Right ventricle myocardium inferior (tissue), 1 donor: ENCODE results near the gene PRIMA1. TPM values are rescaled to one million over a fixed set of nuclear protein-coding genes. Genes with fewer than 3 reads are reported as not detected.

ENCODE experiments used
- ATAC-seq: fragments of 200-7000 bp; cut with Tn5 transposase; one replicate; pipeline ENCODE4 v1.9.1; 2020; ENCODE audit warnings: mild to moderate bottlenecking, moderate library complexity
- DNase-seq: peaks from one replicate; pipeline ENCODE4 v3.0.0; 2021; ENCODE audit errors: missing footprints
- intact Hi-C: fragments of 100-400 bp; cut with DNase I; formaldehyde crosslinking; loops from one replicate; pipeline ENCODE4 v1.11.0; 2022
- total RNA-seq: library from RNA; stranded (reverse); fragmentation: NEBNext Ultra II Directional; extraction: Animal tissue kit (Norgen Biotek cat#: 25700); gene quantifications from one replicate; pipeline ENCODE4 v1.2.1, GENCODE V29; 2021
- donor health status: DM: no; HTN: yes; CAD: no; lungs with severe emphysema.

PRIMA1 gene
- total RNA-seq, 1 donor from 2014 or later: 10.3 TPM

- DNase-seq: peak; percentile 66
- intact Hi-C loops: no loop called here
These were observed 16.0 kb downstream of the PRIMA1 start for GRCh38 chr14:93772263-93772662.

GRCh38 chr14:93765970-93766369 is 22.3 kb downstream of the PRIMA1 start:
- ATAC-seq (no peak), DNase-seq (no peak)
- intact Hi-C loops: no loop called here

More at GRCh38 chr14:93772263-93772662, 16.0 kb downstream of the PRIMA1 start:
- peak; percentile 61 for ATAC-seq

GRCh38 chr14:93765155-93765554 is 23.1 kb downstream of the PRIMA1 start:
- ATAC-seq: no peak
- peak; percentile 5 for DNase-seq
- intact Hi-C loops: no loop called here

- ATAC-seq: peak; percentile 62
- intact Hi-C loops: no loop called here
- peak; percentile 58 for DNase-seq
These were observed 24.1 kb downstream of the PRIMA1 start for GRCh38 chr14:93764211-93764659.

GRCh38 chr14:93759719-93760307 is 28.5 kb downstream of the PRIMA1 start:
- intact Hi-C loops: no loop called here
- peak; percentile 79 for ATAC-seq
- DNase-seq: peak; percentile 81

GRCh38 chr14:93757206-93757605 is 31.1 kb downstream of the PRIMA1 start:
- DNase-seq: peak; percentile 0
- no peak for ATAC-seq
- intact Hi-C loops: no loop called here

GRCh38 chr14:93753647-93754046 is 34.6 kb downstream of the PRIMA1 start:
- DNase-seq: peak; percentile 63
- intact Hi-C loops: no loop called here
- no peak for ATAC-seq

- DNase-seq (peak; percentile 77), ATAC-seq (peak; percentile 73)
- intact Hi-C loops: no loop called here
These were observed 35.2 kb downstream of the PRIMA1 start for GRCh38 chr14:93752980-93753561.

- DNase-seq: peak; percentile 62
- ATAC-seq: no peak
- intact Hi-C loops: no loop called here
These were observed 36.2 kb downstream of the PRIMA1 start for GRCh38 chr14:93751946-93752655.

- ATAC-seq (no peak), DNase-seq (peak; percentile 48)
- intact Hi-C loops: no loop called here
These were observed 39.2 kb downstream of the PRIMA1 start for GRCh38 chr14:93749076-93749420.

- intact Hi-C loops: no loop called here
- peak; percentile 70 for DNase-seq
- ATAC-seq: peak; percentile 75
These were observed 39.8 kb downstream of the PRIMA1 start for GRCh38 chr14:93748208-93749075.

- ATAC-seq: no peak
- intact Hi-C loops: no loop called here
- no peak for DNase-seq
These were observed 40.7 kb downstream of the PRIMA1 start for GRCh38 chr14:93747560-93747959.

- intact Hi-C loops: no loop called here
- peak; percentile 26 for DNase-seq
- ATAC-seq: no peak
These were observed 41.2 kb downstream of the PRIMA1 start for GRCh38 chr14:93747102-93747501.

- DNase-seq (peak; percentile 34), ATAC-seq (no peak)
- intact Hi-C loops: no loop called here
These were observed 42.5 kb downstream of the PRIMA1 start for GRCh38 chr14:93745603-93746273.

GRCh38 chr14:93744876-93745275 is 43.4 kb downstream of the PRIMA1 start:
- no peak for ATAC-seq
- peak; percentile 23 for DNase-seq
- intact Hi-C loops: no loop called here

- ATAC-seq (no peak), DNase-seq (no peak)
- intact Hi-C loops: no loop called here
These were observed 44.1 kb downstream of the PRIMA1 start for GRCh38 chr14:93744176-93744575.

GRCh38 chr14:93743270-93744060 is 44.8 kb downstream of the PRIMA1 start:
- intact Hi-C loops: no loop called here
- DNase-seq (peak; percentile 70), ATAC-seq (no peak)

GRCh38 chr14:93742761-93743160 is 45.5 kb downstream of the PRIMA1 start:
- intact Hi-C loops: no loop called here
- DNase-seq (peak; percentile 37), ATAC-seq (peak; percentile 85)
